ENCODE results near the gene SYT1. TPM values are rescaled to one million over a fixed set of nuclear protein-coding genes. Genes with fewer than 3 reads are reported as not detected.

The SYT1 gene
- total and polyA plus RNA-seq, 2 of the 8 experiments (the other 6 are each of a cell fraction or from before 2014, with no cell fraction given) = 11.0 to 34.6 TPM

GRCh38 chr12:79380402-79380801, 515.8 kb downstream of the SYT1 start:
- H2BK12ac ChIP-seq (ENCODE audit: low read depth, low read length) = no peak overlapping the region
- H4K5ac ChIP-seq (ENCODE audit: insufficient read length, low read depth, low read length) = no peak overlapping the region
- WGBS, 2 experiments (ENCODE audit: extremely low coverage in 1 of 2, insufficient coverage in 1 of 2, insufficient read length in 1 of 2, insufficient replicate concordance in 2 of 2, low coverage in 1 of 2, low lambda C conversion rate in 2 of 2, missing lambda C conversion rate in 1 of 2) = 82% methylated on average over 2 of the region's 2 CpGs; no CpG with 5 or more reads in 1 of the 2 experiments
- H3K79me1 ChIP-seq (ENCODE audit: low read depth, low read length) = no peaks in the 10 kb centered on the region
- no peak overlapping the region for H4K8ac ChIP-seq (ENCODE audit: extremely low read depth, insufficient read depth, low read length)
- TF ChIP-seq SUZ12 (IDR thresholded peaks at IDR 0.05; ENCODE audit: low read length) (no peak), SIRT6 (IDR thresholded peaks at IDR 0.05; ENCODE audit: low read length) (no peak), HDAC2 (IDR thresholded peaks at IDR 0.05; ENCODE audit: borderline replicate concordance in 1 of 2, low read depth in 2 of 2, low read length in 2 of 2) (no peak), ZNF274 (IDR thresholded peaks at IDR 0.05; ENCODE audit: borderline replicate concordance, extremely low read depth, low read length) (no peak), CREB1 (IDR thresholded peaks at IDR 0.05) (no peak), TEAD4 (IDR thresholded peaks at IDR 0.05; ENCODE audit: low read depth, low read length) (no peak), KDM1A (IDR thresholded peaks at IDR 0.05; ENCODE audit: borderline replicate concordance, low read length) (0 out of 2 replicates have a peak, but pooled peaks have one; percentile 46)
- ChIA-PET POLR2A (ENCODE audit: partially characterized antibody) (no interaction called here), CTCF (ENCODE audit: partially characterized antibody) (interaction anchor here (1.5 to 1.8 kb wide), 2 partner anchors 21 to 24 kb away, joined by 4 to 5 read pairs; no protein-coding TSS in a partner anchor)
- no peaks in the 10 kb centered on the region for H4K20me1 ChIP-seq (replicated peaks in 1 of 2; ENCODE audit: control insufficient read depth in 1 of 2, insufficient read depth in 2 of 2, low read length in 2 of 2)
- H3K36me3 ChIP-seq (ENCODE audit: control insufficient read depth in 2 of 4, insufficient read depth in 4 of 4, low read length in 3 of 4) = no peaks in the 10 kb centered on the region
- no peak overlapping the region for H4K91ac ChIP-seq (replicated peaks; ENCODE audit: insufficient read length, low read length)
- H2BK15ac ChIP-seq (ENCODE audit: low read length) = no peak overlapping the region
- no peak overlapping the region for H3K18ac ChIP-seq (ENCODE audit: extremely low read depth, low read length)
- no peaks in the 10 kb centered on the region for H3K9me3 ChIP-seq (ENCODE audit: insufficient read depth in 2 of 2, low read depth in 1 of 2, low read length in 1 of 2)
- H3K9ac ChIP-seq (replicated peaks in 1 of 4; ENCODE audit: extremely low read depth in 1 of 4, low read depth in 3 of 4, low read length in 3 of 4) = no peak overlapping the region
- no peak overlapping the region for H3K27ac ChIP-seq (ENCODE audit: low read depth, low read length)
- no peak for FAIRE-seq
- H3K4ac ChIP-seq (replicated peaks; ENCODE audit: insufficient read length, low read depth, low read length) = no peak overlapping the region
- H3K23me2 ChIP-seq (ENCODE audit: low read depth, low read length) = no peaks in the 10 kb centered on the region
- no peaks in the 10 kb centered on the region for H3K79me2 ChIP-seq (ENCODE audit: control insufficient read depth in 1 of 2, insufficient read depth in 2 of 2, low read length in 2 of 2)
- no peak for DNase-seq (ENCODE audit: low read depth in 1 of 2, low spot score in 2 of 2)
- H2BK5ac ChIP-seq (ENCODE audit: low read depth, low read length) = no peak overlapping the region
- H2BK120ac ChIP-seq (replicated peaks; ENCODE audit: low read depth, low read length) = no peak overlapping the region
- peaks cover 5 to 24% (median 10%) of the 10 kb centered on the region in 4 experiments; a peak in 5 of 7 replicates for H3K4me1 ChIP-seq (replicated peaks in 1 of 4; ENCODE audit: control insufficient read depth in 3 of 4, insufficient read depth in 4 of 4, low read length in 3 of 4)
- H2AK5ac ChIP-seq (ENCODE audit: low read depth, low read length) = no peak overlapping the region
- H3K56ac ChIP-seq (replicated peaks; ENCODE audit: insufficient read length, low read depth, low read length) = no peak overlapping the region
- H2AFZ ChIP-seq (ENCODE audit: low read length) = no peak overlapping the region
- no peak overlapping the region for H3K14ac ChIP-seq (ENCODE audit: insufficient read length)
- peak overlapping the region in 1 of 2 experiments; percentile 53; a peak in 1 of 4 replicates for H3K4me2 ChIP-seq (ENCODE audit: insufficient read depth in 1 of 2, low read depth in 2 of 2, low read length in 2 of 2)
- no peak overlapping the region for H2BK20ac ChIP-seq (ENCODE audit: low read length)
- H3K23ac ChIP-seq (ENCODE audit: insufficient read length) = no peak overlapping the region
- H3K27me3 ChIP-seq (replicated peaks in 1 of 4; ENCODE audit: control insufficient read depth in 3 of 4, extremely low read depth in 1 of 4, insufficient read depth in 3 of 4, low read length in 3 of 4) = no peaks in the 10 kb centered on the region
- H3K4me3 ChIP-seq (ENCODE audit: extremely low read depth in 1 of 4, insufficient read depth in 2 of 4, low read depth in 3 of 4, low read length in 4 of 4) = no peak overlapping the region

All from H1 (cell line).